ENCODE data around the gene NXF1. TPM values are rescaled to one million over a fixed set of nuclear protein-coding genes. Genes with fewer than 3 reads are reported as not detected.

NXF1 gene
- total and polyA plus RNA-seq, 2 of the 13 experiments (the other 11 are each of a cell fraction or from before 2014, with no cell fraction given), result 30.4 to 30.9 TPM

DNA sequence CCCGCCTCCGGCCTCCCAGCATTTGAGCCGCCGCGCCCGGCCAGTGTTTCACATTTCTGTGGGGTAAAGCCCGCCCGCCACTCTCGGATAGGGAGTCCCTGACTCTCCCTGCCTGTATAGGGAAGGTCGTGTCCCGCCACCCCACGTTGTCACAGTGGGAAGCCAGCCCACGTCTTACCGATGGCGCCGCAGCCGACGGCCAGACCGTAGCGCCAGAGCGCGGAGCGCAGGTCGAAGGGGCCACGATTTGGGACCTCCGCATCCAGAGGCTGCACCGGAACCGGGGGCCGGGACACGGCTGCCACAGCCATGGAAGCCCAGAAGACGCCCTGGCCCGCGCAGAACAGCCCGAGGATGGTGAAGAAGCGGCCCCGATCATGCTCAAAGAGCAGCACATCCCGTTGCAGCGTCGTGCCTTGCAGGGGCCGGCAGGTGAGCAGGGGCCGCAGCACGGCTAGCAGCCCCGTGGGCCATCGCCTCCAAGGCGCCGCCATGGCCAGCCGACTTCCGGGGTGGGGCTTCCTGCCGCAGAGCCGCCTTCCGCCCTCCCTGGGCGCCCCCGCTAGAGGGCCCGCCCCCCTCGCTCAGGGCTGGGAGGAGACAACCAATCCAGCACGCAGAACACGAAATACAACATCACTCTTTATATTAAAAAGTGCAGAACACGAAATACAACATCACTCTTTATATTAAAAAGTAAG, 13.6 kb downstream of the NXF1 start, which contains the start of gene TMEM223 (continued):
- TF ChIP-seq ZNF142 (CRISPR knock-in tag; IDR thresholded peaks at IDR 0.05) (no peak; the same call in 1 of the 2 replicates), BCL3 (CRISPR knock-in tag; IDR thresholded peaks at IDR 0.05) (peak; percentile 92), SOX6 (IDR thresholded peaks at IDR 0.05) (no peak), SOX6 (CRISPR knock-in tag; IDR thresholded peaks at IDR 0.05) (peak; percentile 48), NFYB (CRISPR knock-in tag; IDR thresholded peaks at IDR 0.05) (peak; percentile 22; the same call in 1 of the 2 replicates), ZNF34 (CRISPR knock-in tag; IDR thresholded peaks at IDR 0.05; ENCODE audit: borderline replicate concordance) (no peak), ZNF232 (CRISPR knock-in tag; IDR thresholded peaks at IDR 0.05; ENCODE audit: borderline replicate concordance) (0 out of 2 replicates have a peak, but pooled peaks have one; percentile 9), RBM22 (optimal IDR thresholded peaks at IDR 0.05; ENCODE audit: low read length) (peak; percentile 97), AKNA (CRISPR knock-in tag; IDR thresholded peaks at IDR 0.05; ENCODE audit: borderline replicate concordance) (no peak), TEAD3 (CRISPR knock-in tag; optimal IDR thresholded peaks at IDR 0.05; ENCODE audit: borderline replicate concordance) (no peak), NFIB (CRISPR knock-in tag; IDR thresholded peaks at IDR 0.05; ENCODE audit: borderline replicate concordance) (no peak), ASH2L (IDR thresholded peaks at IDR 0.05; ENCODE audit: insufficient read length, low read depth, low read length) (peak; percentile 77)
- TF ChIP-seq, protein P1, sequence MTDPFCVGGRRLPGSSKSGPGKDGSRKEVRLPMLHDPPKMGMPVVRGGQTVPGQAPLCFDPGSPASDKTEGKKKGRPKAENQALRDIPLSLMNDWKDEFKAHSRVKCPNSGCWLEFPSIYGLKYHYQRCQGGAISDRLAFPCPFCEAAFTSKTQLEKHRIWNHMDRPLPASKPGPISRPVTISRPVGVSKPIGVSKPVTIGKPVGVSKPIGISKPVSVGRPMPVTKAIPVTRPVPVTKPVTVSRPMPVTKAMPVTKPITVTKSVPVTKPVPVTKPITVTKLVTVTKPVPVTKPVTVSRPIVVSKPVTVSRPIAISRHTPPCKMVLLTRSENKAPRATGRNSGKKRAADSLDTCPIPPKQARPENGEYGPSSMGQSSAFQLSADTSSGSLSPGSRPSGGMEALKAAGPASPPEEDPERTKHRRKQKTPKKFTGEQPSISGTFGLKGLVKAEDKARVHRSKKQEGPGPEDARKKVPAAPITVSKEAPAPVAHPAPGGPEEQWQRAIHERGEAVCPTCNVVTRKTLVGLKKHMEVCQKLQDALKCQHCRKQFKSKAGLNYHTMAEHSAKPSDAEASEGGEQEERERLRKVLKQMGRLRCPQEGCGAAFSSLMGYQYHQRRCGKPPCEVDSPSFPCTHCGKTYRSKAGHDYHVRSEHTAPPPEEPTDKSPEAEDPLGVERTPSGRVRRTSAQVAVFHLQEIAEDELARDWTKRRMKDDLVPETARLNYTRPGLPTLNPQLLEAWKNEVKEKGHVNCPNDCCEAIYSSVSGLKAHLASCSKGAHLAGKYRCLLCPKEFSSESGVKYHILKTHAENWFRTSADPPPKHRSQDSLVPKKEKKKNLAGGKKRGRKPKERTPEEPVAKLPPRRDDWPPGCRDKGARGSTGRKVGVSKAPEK (CRISPR knock-in tag; IDR thresholded peaks at IDR 0.05; ENCODE audit: borderline replicate concordance), result no peak
